GM19372 (cell line): ENCODE measurements around the gene SOST.

Experiments used
- ATAC-seq: cut with Tn5 transposase; IDR thresholded peaks from one replicate; pipeline ENCODE4 v1.9.1; 2021; ENCODE audit warnings: mild to moderate bottlenecking, low read depth, moderate library complexity; ENCODE audit not compliant: unreplicated experiment

Gene SOST

DNA sequence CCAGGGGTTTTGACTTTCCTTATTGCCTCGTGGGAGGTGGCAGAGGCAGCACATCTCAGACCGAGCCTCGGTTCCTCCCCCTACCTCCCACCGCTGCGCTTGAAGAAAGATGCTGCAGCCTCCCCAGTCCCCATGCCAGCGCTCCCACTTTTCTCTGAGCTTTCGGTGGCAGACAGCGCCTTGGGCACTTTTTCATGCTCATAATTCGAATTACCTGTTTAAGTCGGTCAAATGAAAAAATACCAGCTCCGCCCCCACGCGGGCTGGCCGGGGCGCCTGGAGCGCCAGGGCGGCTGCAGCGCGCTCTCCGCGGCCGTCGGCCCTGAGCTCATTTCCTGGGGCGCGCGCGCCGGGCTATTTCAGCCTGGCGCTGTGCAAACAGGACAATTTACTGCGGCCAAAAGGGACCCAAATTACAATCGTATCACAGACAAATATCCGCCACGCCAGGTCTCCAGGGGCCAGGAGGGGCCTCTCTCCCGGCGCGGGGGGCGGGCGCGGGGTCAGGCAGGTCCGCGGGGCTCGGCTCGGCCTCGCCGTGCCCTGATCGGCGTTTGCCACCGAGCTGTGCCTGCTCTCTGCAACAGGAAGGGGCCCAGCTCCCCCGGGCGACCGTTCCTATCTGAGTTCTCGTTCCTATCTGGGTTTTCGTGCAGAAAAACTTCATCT, 45.0 kb downstream of the SOST start:
- no peak for ATAC-seq

DNA sequence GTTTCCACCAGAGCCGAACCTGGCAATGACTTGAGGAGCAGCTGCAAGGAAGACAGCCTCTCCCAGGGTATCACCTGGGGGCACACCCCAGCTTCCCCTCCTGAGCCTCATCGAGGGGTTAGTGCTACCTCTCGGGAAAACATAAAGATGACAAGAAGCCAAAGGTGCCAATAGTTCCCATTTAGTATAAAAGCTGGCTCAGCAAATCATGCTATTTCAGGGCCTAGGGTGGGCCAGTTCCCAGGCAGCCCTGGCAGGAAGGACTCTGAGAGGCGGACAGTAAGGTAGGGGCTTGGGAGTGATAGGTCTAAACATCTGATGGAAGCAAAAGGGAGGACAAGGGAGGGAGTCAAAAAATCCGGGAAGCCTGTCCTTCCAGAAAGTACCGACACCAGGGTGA, 46.2 kb downstream of the SOST start:
- ATAC-seq, result no peak

DNA sequence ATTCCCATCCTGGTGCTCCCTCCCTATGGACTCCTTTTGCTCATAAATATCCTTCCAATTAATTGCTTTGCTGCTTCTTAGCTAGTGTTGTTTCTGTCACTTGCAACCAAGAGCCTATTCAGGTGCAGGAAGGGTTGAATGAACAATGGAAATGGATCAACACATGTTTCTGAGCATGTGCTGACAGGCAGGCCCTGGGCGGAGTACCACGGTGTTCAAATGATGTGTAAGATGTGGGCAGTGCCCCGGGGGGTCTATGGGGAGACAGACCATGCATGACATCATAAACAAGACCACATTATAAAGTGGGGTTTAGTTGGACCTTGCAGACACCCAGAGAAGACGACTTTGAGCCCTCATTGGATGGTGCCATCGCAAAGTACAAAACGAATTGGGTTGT, 48.5 kb downstream of the SOST start:
- no peak for ATAC-seq

DNA sequence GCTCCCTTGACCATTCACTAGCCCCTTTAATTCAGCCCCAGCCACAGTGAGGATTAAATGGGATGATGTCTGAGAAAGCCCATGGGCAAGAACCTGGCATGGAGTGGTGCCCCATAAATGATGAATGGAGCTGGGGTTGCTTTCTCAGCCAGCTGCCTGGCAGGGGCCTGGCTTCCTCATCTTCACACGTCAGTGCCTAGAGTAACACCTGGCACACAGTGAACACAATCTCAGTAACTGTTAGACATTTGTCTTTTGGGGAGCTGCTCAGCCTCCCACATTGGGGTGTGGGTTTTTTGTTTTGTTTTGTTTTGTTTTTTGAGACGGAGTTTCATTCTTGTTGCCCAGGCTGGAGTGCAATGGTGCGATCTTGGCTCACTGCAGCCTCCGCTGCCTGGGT, 49.4 kb downstream of the SOST start:
- no peak for ATAC-seq

DNA sequence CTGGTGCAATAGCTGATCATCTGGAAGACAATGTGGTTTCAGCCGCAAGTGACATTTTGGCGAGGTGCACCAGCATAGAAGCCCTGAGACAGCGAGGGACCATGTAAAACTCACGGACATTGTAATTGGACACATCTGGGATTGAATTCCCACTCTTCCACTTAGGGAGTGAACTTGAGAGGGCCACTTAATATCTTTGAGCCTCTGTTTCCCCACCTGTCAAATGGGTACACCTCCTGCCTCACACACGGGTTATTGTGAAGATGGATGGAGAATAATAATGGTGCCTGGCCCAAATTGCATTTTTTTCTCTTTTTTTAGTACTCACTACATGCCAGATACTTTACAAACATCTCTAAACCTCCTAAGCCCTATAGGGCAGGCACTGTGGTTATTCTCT, 51.4 kb downstream of the SOST start:
- no peak for ATAC-seq

DNA sequence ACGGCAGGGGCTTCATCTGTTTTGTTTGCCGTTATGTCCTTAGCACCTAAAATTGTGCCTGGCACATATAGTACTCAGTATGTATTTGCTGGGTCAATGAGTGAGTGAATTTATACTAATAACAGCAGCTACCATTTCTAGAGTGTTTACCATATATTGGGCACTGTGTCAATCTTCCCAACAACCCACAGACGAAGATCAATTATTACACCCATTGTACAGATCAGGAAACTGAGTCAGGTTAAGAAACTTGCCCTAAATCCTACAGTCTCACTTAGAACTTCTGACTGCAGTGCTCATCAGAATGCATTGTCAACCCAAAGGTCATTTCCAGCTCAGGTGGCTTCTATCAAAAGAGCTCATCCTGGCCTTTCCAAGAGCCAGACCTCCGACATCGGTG, 52.4 kb downstream of the SOST start:
- no peak for ATAC-seq
